H1 (cell line): ENCODE results near the gene ISL2. TPM values are rescaled to one million over a fixed set of nuclear protein-coding genes. Genes with fewer than 3 reads are reported as not detected.

Source experiments
- NRF1 ChIP-seq: IDR thresholded peaks from 2 replicates; pipeline ENCODE4 v1.6.1; 2011; ENCODE audit warnings: mild to moderate bottlenecking, low read depth, low read length, improper control_type of control experiment
- polyA plus RNA-seq, 7 experiments: library from polyadenylated mRNA; depleted of rRNA in 3 of 7; stranded (reverse) in 5 of 7; unstranded in 2 of 7; fragments of >200 nt in 5 of 7; fragments of 200-250 nt in 2 of 7; gene quantifications; 1 replicate in 5 of 7; 2 replicates in 1 of 7; 4 replicates in 1 of 7; pipeline versions ENCODE4 v1.2.1 to v1.2.3, GENCODE V29; 2011 to 2013; ENCODE audit warnings: missing spikeins in 2 of 7, mixed read lengths in 2 of 7
- total RNA-seq: library from RNA; stranded (reverse); fragmentation: NEBNext Ultra II Directional; extraction: Animal tissue kit (Norgen Biotek cat#: 25700); gene quantifications from 2 replicates; pipeline ENCODE4 v1.2.1, GENCODE V29; 2021
- TF ChIP-seq, protein P1 (sequence below), 3 experiments: IDR thresholded peaks; 1 replicate in 2 of 3; 2 replicates in 1 of 3; pipeline versions ENCODE4 v1.5.1 to v1.6.1; 2011; ENCODE audit warnings: low read length in 3 of 3, mild to moderate bottlenecking in 3 of 3, inconsistent platforms in 2 of 3, low read depth in 1 of 3, moderate library complexity in 1 of 3; ENCODE audit not compliant: insufficient read depth in 1 of 3; ENCODE audit errors: control extremely low read depth in 1 of 3

ISL2 gene
- total and polyA plus RNA-seq, 2 of the 8 experiments (the other 6 are each of a cell fraction or from before 2014, with no cell fraction given) = 0.32 to 0.99 TPM

DNA sequence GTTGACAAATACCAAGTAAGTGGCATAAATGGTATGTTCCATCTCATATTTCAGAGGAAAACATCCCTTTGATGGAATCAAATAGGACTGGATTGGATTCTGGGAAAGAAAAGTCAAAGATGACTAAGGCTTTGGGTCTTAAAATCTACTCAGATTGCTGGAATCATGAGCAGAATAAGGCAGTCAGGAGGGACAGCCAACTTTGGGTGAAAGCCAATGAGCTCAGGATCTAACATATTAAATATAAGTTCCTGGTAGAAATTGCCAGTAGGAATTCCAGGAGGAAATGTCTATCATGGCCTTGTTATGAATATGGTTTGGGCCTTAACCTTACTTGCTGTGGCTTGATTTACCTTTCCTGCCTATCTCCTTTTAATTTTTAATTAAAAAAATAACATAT lies 55.3 kb downstream of the ISL2 start (continued):
- no peak for TF ChIP-seq NRF1
- TF ChIP-seq, protein P1, sequence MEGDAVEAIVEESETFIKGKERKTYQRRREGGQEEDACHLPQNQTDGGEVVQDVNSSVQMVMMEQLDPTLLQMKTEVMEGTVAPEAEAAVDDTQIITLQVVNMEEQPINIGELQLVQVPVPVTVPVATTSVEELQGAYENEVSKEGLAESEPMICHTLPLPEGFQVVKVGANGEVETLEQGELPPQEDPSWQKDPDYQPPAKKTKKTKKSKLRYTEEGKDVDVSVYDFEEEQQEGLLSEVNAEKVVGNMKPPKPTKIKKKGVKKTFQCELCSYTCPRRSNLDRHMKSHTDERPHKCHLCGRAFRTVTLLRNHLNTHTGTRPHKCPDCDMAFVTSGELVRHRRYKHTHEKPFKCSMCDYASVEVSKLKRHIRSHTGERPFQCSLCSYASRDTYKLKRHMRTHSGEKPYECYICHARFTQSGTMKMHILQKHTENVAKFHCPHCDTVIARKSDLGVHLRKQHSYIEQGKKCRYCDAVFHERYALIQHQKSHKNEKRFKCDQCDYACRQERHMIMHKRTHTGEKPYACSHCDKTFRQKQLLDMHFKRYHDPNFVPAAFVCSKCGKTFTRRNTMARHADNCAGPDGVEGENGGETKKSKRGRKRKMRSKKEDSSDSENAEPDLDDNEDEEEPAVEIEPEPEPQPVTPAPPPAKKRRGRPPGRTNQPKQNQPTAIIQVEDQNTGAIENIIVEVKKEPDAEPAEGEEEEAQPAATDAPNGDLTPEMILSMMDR (IDR thresholded peaks at IDR 0.05; ENCODE audit: control extremely low read depth in 1 of 3, insufficient read depth in 1 of 3, low read depth in 1 of 3, low read length in 3 of 3) = no peak

Other genes with a start within 250 kb of the ISL2 start
- gene ETFA, start 25.3 kb upstream of the ISL2 start, total RNA-seq = 90.0 TPM in 2 replicates
- gene ETFA, start 25.3 kb upstream of the ISL2 start, polyA plus RNA-seq (2011; rRNA removed) = 30.2 and 60.9 TPM in 2 replicates